Lower lobe of right lung (tissue), 2 donors: Measurements from ENCODE around the gene SEMA3D. TPM values are rescaled to one million over a fixed set of nuclear protein-coding genes. Genes with fewer than 3 reads are reported as not detected.

Source experiments
- ATAC-seq, 2 donors: fragments of 200-7000 bp; cut with Tn5 transposase; one replicate each; pipeline ENCODE4 v1.9.1; 2020 to 2022; ENCODE audit warnings: mild to moderate bottlenecking in 2 of 2, moderate library complexity in 2 of 2
- DNase-seq: peaks from one replicate; pipeline ENCODE4 v3.0.0-alpha.2; 2020
- H3K27ac ChIP-seq: fragments of 200-600 bp; one replicate; pipeline ENCODE4 v1.8.0; 2022
- H3K27me3 ChIP-seq: fragments of 200-600 bp; one replicate; pipeline ENCODE4 v1.8.0; 2022; ENCODE audit warnings: low read depth
- H3K36me3 ChIP-seq: fragments of 200-600 bp; one replicate; pipeline ENCODE4 v1.8.0; 2022; ENCODE audit warnings: mild to moderate bottlenecking
- H3K4me1 ChIP-seq: fragments of 200-600 bp; one replicate; pipeline ENCODE4 v1.8.0; 2022
- H3K4me3 ChIP-seq: fragments of 200-600 bp; one replicate; pipeline ENCODE4 v1.8.0; 2022; ENCODE audit warnings: mild to moderate bottlenecking
- H3K9me3 ChIP-seq: fragments of 200-600 bp; one replicate; pipeline ENCODE4 v1.8.0; 2022
- intact Hi-C: fragments of 100-400 bp; cut with DNase I; formaldehyde crosslinking; loops from one replicate; pipeline ENCODE4 v1.11.0; 2022
- total RNA-seq: library from RNA; stranded (reverse); fragmentation: NEBNext Ultra II Directional; extraction: Animal tissue kit (Norgen Biotek cat#: 25700); gene quantifications from one replicate; pipeline ENCODE4 v1.2.1, GENCODE V29; 2021
- TF ChIP-seq, protein P1 (sequence below): fragments of 200-600 bp; IDR thresholded peaks from one replicate; pipeline ENCODE4 v1.8.0; 2022; ENCODE audit warnings: antibody characterized with exemption, mild to moderate bottlenecking
- donor health status: DM: no; HTN: yes; CAD: no; lungs with severe emphysema.

SEMA3D gene
- total RNA-seq, 1 donor from 2014 or later = 8.0 TPM

GRCh38 chr7:85204061-85204460 is 17.2 kb upstream of the SEMA3D start:
- no peak for ATAC-seq
- Histone ChIP-seq H3K4me1 (no peaks in the 10 kb centered on the region), H3K4me3 (no peak overlapping the region), H3K27ac (no peak overlapping the region), H3K9me3 (no peaks in the 10 kb centered on the region), H3K36me3 (no peaks in the 10 kb centered on the region), H3K27me3 (no peaks in the 10 kb centered on the region)
- intact Hi-C loops = no loop called here
- DNase-seq = no peak
- TF ChIP-seq, protein P1, sequence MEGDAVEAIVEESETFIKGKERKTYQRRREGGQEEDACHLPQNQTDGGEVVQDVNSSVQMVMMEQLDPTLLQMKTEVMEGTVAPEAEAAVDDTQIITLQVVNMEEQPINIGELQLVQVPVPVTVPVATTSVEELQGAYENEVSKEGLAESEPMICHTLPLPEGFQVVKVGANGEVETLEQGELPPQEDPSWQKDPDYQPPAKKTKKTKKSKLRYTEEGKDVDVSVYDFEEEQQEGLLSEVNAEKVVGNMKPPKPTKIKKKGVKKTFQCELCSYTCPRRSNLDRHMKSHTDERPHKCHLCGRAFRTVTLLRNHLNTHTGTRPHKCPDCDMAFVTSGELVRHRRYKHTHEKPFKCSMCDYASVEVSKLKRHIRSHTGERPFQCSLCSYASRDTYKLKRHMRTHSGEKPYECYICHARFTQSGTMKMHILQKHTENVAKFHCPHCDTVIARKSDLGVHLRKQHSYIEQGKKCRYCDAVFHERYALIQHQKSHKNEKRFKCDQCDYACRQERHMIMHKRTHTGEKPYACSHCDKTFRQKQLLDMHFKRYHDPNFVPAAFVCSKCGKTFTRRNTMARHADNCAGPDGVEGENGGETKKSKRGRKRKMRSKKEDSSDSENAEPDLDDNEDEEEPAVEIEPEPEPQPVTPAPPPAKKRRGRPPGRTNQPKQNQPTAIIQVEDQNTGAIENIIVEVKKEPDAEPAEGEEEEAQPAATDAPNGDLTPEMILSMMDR = no peak

DNA sequence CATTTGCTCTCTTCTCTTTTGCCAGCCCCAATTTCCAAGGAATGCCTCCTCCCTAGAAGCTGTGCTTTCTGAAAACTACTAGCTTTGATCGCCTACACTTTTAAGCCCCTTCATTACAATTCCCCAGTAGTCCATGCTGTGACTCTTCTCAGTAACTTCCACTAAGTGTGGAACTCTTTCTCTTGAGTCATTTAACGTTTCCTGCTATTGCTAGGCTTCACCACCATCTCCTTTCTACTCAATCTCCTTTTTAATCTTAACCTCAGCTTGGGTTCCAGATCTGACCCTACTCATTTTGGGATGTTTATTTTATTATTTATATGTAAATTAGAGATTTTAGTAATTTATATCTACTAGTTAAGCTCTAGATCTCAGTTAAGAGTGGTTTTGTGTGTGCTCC is 14.4 kb upstream of the SEMA3D start:
- H3K4me1 ChIP-seq = no peaks in the 10 kb centered on the region
- H3K4me3 ChIP-seq = no peak overlapping the region
- H3K27ac ChIP-seq = no peak overlapping the region
- no peaks in the 10 kb centered on the region for H3K9me3 ChIP-seq
- H3K27me3 ChIP-seq = no peaks in the 10 kb centered on the region
- H3K36me3 ChIP-seq = no peaks in the 10 kb centered on the region
- DNase-seq (no peak), ATAC-seq (no peak)
- intact Hi-C loops = no loop called here
- TF ChIP-seq, protein P1 = no peak

GRCh38 chr7:85196696-85197095 is 9.8 kb upstream of the SEMA3D start:
- ATAC-seq (no peak), DNase-seq (no peak)
- Histone ChIP-seq H3K9me3 (no peaks in the 10 kb centered on the region), H3K4me3 (no peak overlapping the region), H3K27me3 (no peaks in the 10 kb centered on the region), H3K4me1 (no peaks in the 10 kb centered on the region), H3K36me3 (no peaks in the 10 kb centered on the region), H3K27ac (no peak overlapping the region)
- TF ChIP-seq, protein P1 = no peak
- intact Hi-C loops = no loop called here

GRCh38 chr7:85191383-85191782 is 4.5 kb upstream of the SEMA3D start:
- peaks cover 5% of the 10 kb centered on the region for H3K27me3 ChIP-seq
- DNase-seq (no peak), ATAC-seq (no peak)
- H3K4me3 ChIP-seq = no peak overlapping the region
- intact Hi-C loops = no loop called here
- TF ChIP-seq, protein P1 = no peak
- no peak overlapping the region for H3K27ac ChIP-seq
- H3K36me3 ChIP-seq = no peaks in the 10 kb centered on the region
- no peaks in the 10 kb centered on the region for H3K9me3 ChIP-seq
- no peaks in the 10 kb centered on the region for H3K4me1 ChIP-seq

GRCh38 chr7:85186083-85186520 is 754 bp downstream of the SEMA3D start:
- intact Hi-C loops = no loop called here
- Histone ChIP-seq H3K36me3 (no peaks in the 10 kb centered on the region), H3K4me3 (peak overlapping the region; percentile 56), H3K27me3 (peaks cover 15% of the 10 kb centered on the region), H3K9me3 (no peaks in the 10 kb centered on the region), H3K27ac (peak overlapping the region; percentile 62), H3K4me1 (no peaks in the 10 kb centered on the region)
- ATAC-seq (peak; percentile 62 to 65), DNase-seq (no peak)
- TF ChIP-seq, protein P1 = no peak
